ENCODE measurements around the gene UBFD1.

DNA sequence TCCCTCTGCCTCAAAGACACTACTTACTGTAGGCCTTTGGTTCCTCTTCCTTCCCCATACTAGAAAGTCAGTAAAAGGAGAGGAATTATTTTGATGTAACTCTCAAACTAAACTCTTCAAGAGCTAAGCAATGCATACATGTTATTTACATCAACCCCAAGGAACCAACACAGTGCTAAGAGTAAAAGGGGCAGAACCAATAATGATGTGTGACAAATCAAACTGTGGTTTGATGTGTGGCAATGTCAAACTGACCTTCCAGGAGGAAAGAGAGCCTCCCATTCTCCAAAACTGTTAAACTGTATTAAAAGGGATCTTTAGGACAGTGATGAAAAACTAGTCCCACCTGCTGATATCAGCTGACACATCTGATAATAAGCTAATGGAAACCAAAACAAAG lies 22.9 kb downstream of the UBFD1 start:
- no peak for TF ChIP-seq POLR2A (IDR thresholded peaks at IDR 0.05)
- TF ChIP-seq, protein P1, sequence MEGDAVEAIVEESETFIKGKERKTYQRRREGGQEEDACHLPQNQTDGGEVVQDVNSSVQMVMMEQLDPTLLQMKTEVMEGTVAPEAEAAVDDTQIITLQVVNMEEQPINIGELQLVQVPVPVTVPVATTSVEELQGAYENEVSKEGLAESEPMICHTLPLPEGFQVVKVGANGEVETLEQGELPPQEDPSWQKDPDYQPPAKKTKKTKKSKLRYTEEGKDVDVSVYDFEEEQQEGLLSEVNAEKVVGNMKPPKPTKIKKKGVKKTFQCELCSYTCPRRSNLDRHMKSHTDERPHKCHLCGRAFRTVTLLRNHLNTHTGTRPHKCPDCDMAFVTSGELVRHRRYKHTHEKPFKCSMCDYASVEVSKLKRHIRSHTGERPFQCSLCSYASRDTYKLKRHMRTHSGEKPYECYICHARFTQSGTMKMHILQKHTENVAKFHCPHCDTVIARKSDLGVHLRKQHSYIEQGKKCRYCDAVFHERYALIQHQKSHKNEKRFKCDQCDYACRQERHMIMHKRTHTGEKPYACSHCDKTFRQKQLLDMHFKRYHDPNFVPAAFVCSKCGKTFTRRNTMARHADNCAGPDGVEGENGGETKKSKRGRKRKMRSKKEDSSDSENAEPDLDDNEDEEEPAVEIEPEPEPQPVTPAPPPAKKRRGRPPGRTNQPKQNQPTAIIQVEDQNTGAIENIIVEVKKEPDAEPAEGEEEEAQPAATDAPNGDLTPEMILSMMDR (IDR thresholded peaks at IDR 0.05), result no peak
